Liver (tissue), 9 donors: ENCODE measurements around the gene THG1L. TPM values are rescaled to one million over a fixed set of nuclear protein-coding genes. Genes with fewer than 3 reads are reported as not detected.

Experiments used
- DNase-seq: peaks from one replicate; pipeline ENCODE4 v3.0.0-alpha.2; 2017; ENCODE audit warnings: low spot score
- H3K27ac ChIP-seq, 2 donors: one replicate each; pipeline ENCODE4 v1.7.0; 2013; ENCODE audit warnings: inconsistent platforms in 2 of 2, low read length in 2 of 2, control low read depth in 1 of 2, low read depth in 1 of 2, mild to moderate bottlenecking in 1 of 2
- H3K27me3 ChIP-seq, 4 donors: one replicate each; pipeline versions ENCODE4 v1.6.1 to v1.7.0; 2013; ENCODE audit warnings: low read length in 3 of 4, inconsistent platforms in 1 of 4, mild to moderate bottlenecking in 1 of 4, moderate library complexity in 1 of 4; ENCODE audit not compliant: control insufficient read depth in 4 of 4, insufficient read depth in 4 of 4
- H3K36me3 ChIP-seq, 4 donors: one replicate each; pipeline versions ENCODE4 v1.6.1 to v1.7.0; 2013; ENCODE audit warnings: low read length in 3 of 4, mild to moderate bottlenecking in 3 of 4, low read depth in 1 of 4, moderate library complexity in 1 of 4; ENCODE audit not compliant: control insufficient read depth in 4 of 4, insufficient read depth in 3 of 4
- H3K4me1 ChIP-seq, 4 donors: one replicate each; pipeline versions ENCODE4 v1.6.1 to v1.7.0; 2013; ENCODE audit warnings: low read length in 3 of 4, mild to moderate bottlenecking in 3 of 4, moderate library complexity in 1 of 4; ENCODE audit not compliant: control insufficient read depth in 4 of 4, insufficient read depth in 4 of 4
- H3K4me3 ChIP-seq, 3 donors: one replicate each; pipeline versions ENCODE4 v1.6.1 to v1.7.0; 2013; ENCODE audit warnings: low read length in 3 of 3, control low read depth in 1 of 3, low read depth in 1 of 3, mild to moderate bottlenecking in 1 of 3
- H3K9ac ChIP-seq, 2 donors: one replicate each; pipeline ENCODE4 v1.7.0; 2013; ENCODE audit warnings: low read length in 2 of 2, mild to moderate bottlenecking in 2 of 2, moderate library complexity in 2 of 2, control low read depth in 1 of 2, low read depth in 1 of 2
- H3K9me3 ChIP-seq, 4 donors: one replicate each; pipeline versions ENCODE4 v1.6.1 to v1.7.0; 2013; ENCODE audit warnings: low read length in 3 of 4; ENCODE audit not compliant: control insufficient read depth in 4 of 4
- ATF3 ChIP-seq: IDR thresholded peaks from 2 replicates; pipeline ENCODE4 v1.6.1; 2016; ENCODE audit warnings: antibody characterized with exemption
- CTCF ChIP-seq: fragments of 150-350 bp; IDR thresholded peaks from 2 replicates; pipeline ENCODE4 v1.5.1; 2017; ENCODE audit warnings: improper control_type of control experiment, low read depth, low read length; ENCODE audit not compliant: missing input control
- EGR1 ChIP-seq, 2 donors: IDR thresholded peaks; 2 replicates each; pipeline ENCODE4 v1.6.1; 2016 to 2018; ENCODE audit warnings: antibody characterized with exemption in 2 of 2, low read depth in 2 of 2
- FOXA1 ChIP-seq: IDR thresholded peaks from 2 replicates; pipeline ENCODE4 v1.6.1; 2016; ENCODE audit warnings: antibody characterized with exemption
- FOXA2 ChIP-seq: IDR thresholded peaks from 2 replicates; pipeline ENCODE4 v1.6.1; 2016; ENCODE audit warnings: antibody characterized with exemption
- GABPA ChIP-seq, 2 donors: IDR thresholded peaks in 1 of 2; conservative IDR thresholded peaks in 1 of 2; 2 replicates each; pipeline ENCODE4 v1.6.1; 2016; ENCODE audit warnings: antibody characterized with exemption in 2 of 2, mild to moderate bottlenecking in 1 of 2, moderate library complexity in 1 of 2
- HNF4A ChIP-seq, 2 donors: conservative IDR thresholded peaks; 2 replicates each; pipeline ENCODE4 v1.6.1; 2016; ENCODE audit warnings: antibody characterized with exemption in 2 of 2, mild to moderate bottlenecking in 2 of 2
- HNF4G ChIP-seq: IDR thresholded peaks from 2 replicates; pipeline ENCODE4 v1.6.1; 2016; ENCODE audit warnings: antibody characterized with exemption
- JUND ChIP-seq, 2 donors: IDR thresholded peaks; 2 replicates each; pipeline ENCODE4 v1.6.1; 2016; ENCODE audit warnings: antibody characterized with exemption in 2 of 2
- MAX ChIP-seq: IDR thresholded peaks from 2 replicates; pipeline ENCODE4 v1.6.1; 2016; ENCODE audit warnings: antibody characterized with exemption
- NR2F2 ChIP-seq: IDR thresholded peaks from 2 replicates; pipeline ENCODE4 v1.6.1; 2016; ENCODE audit warnings: antibody characterized with exemption
- RAD21 ChIP-seq, 2 donors: IDR thresholded peaks; 2 replicates each; pipeline ENCODE4 v1.6.1; 2016; ENCODE audit warnings: antibody characterized with exemption in 2 of 2, mild to moderate bottlenecking in 2 of 2
- REST ChIP-seq: IDR thresholded peaks from 2 replicates; pipeline ENCODE4 v1.6.1; 2016; ENCODE audit warnings: antibody characterized with exemption, mild to moderate bottlenecking
- RXRA ChIP-seq, 2 donors: IDR thresholded peaks; 2 replicates each; pipeline ENCODE4 v1.6.1; 2017 to 2018; ENCODE audit warnings: antibody characterized with exemption in 2 of 2, mild to moderate bottlenecking in 1 of 2
- SP1 ChIP-seq: IDR thresholded peaks from 2 replicates; pipeline ENCODE4 v1.6.1; 2018; ENCODE audit warnings: antibody characterized with exemption, mild to moderate bottlenecking
- TAF1 ChIP-seq: conservative IDR thresholded peaks from 2 replicates; pipeline ENCODE4 v1.6.1; 2016; ENCODE audit warnings: antibody characterized with exemption, mild to moderate bottlenecking
- ZBTB33 ChIP-seq: IDR thresholded peaks from 2 replicates; pipeline ENCODE4 v1.6.1; 2016; ENCODE audit warnings: antibody characterized with exemption
- WGBS: extraction: QIAGEN DNeasy Blood & Tissue Kit; methylation state at CpG from one replicate; pipeline ENCODE4 v1.1.7; 2013; 5-methylcytosine and 5-hydroxymethylcytosine counted together
- polyA plus RNA-seq, 2 donors: library from polyadenylated mRNA; stranded (reverse) in 1 of 2; unstranded in 1 of 2; fragments of 200-250 nt in 1 of 2; fragments of >200 nt in 1 of 2; fragmentation: Nextera tagmentation in 1 of 2; extraction: Ambion mirVana in 1 of 2; gene quantifications; one replicate each; pipeline versions ENCODE4 v1.2.1 to v1.2.3, GENCODE V29; 2013 to 2015
- total RNA-seq, 2 donors: library from RNA; depleted of rRNA; stranded (reverse); fragments of >200 nt; gene quantifications; one replicate each; pipeline ENCODE4 v1.2.3, GENCODE V29; 2014
- donor health status: healthy.
- donor health status: healthy.
- donor health status: healthy.
- donor health status: healthy.
- donor health status: healthy.

Gene THG1L
- total and polyA plus RNA-seq, 4 donors = 3.9 to 12.6 (median 5.3) TPM

- peaks cover 8 to 37% (median 18%) of the 10 kb centered on the region in 4 donors for H3K36me3 ChIP-seq
- DNase-seq = no peak
Observed at GRCh38 chr5:157735991-157736390, 4.8 kb downstream of the THG1L start.

GRCh38 chr5:157739388-157740228 lies 8.4 kb downstream of the THG1L start:
- no peak overlapping the region for H3K4me3 ChIP-seq
- no peak overlapping the region for H3K9ac ChIP-seq
- H3K27me3 ChIP-seq = no peaks in the 10 kb centered on the region
- DNase-seq = no peak
- no peaks in the 10 kb centered on the region for H3K9me3 ChIP-seq
- peaks cover 5 to 24% (median 15%) of the 10 kb centered on the region in 4 donors for H3K36me3 ChIP-seq
- peaks cover 0 to 11% (median 10%) of the 10 kb centered on the region in 4 donors for H3K4me1 ChIP-seq
- no peak overlapping the region for H3K27ac ChIP-seq
- TF ChIP-seq TAF1 = no peak
- peak; percentile 10 for TF ChIP-seq FOXA2
- 88% methylated on average over 12 of the region's 12 CpGs for WGBS

More at GRCh38 chr5:157735991-157736390, 4.8 kb downstream of the THG1L start:
- Histone ChIP-seq H3K27me3 (no peaks in the 10 kb centered on the region), H3K4me1 (peaks cover 0 to 6% (median 4%) of the 10 kb centered on the region in 4 donors), H3K9ac (no peak overlapping the region), H3K9me3 (no peaks in the 10 kb centered on the region), H3K27ac (no peak overlapping the region), H3K4me3 (no peak overlapping the region)
- 94% methylated on average over 6 of the region's 6 CpGs for WGBS
- TF ChIP-seq MAX (no peak), ATF3 (no peak), ZBTB33 (no peak), HNF4G (no peak), FOXA2 (no peak), JUND (IDR thresholded peaks at IDR 0.05) (no peak), EGR1 (IDR thresholded peaks at IDR 0.05; ENCODE audit: low read depth in 2 of 2) (no peak), SP1 (no peak)

GRCh38 chr5:157740229-157740610 lies 9.0 kb downstream of the THG1L start:
- 51% methylated on average over 3 of the region's 3 CpGs for WGBS
- peaks cover 4 to 22% (median 14%) of the 10 kb centered on the region in 4 donors for H3K36me3 ChIP-seq

More at GRCh38 chr5:157740229-157740610, 9.0 kb downstream of the THG1L start:
- Histone ChIP-seq H3K9ac (no peak overlapping the region), H3K9me3 (no peaks in the 10 kb centered on the region), H3K27me3 (no peaks in the 10 kb centered on the region), H3K4me1 (peaks cover 0 to 15% (median 13%) of the 10 kb centered on the region in 4 donors), H3K27ac (no peak overlapping the region), H3K4me3 (no peak overlapping the region)
- DNase-seq = no peak
- no peak for TF ChIP-seq JUND (IDR thresholded peaks at IDR 0.05)
- no peak for TF ChIP-seq SP1
- TF ChIP-seq ATF3 = no peak
- no peak for TF ChIP-seq HNF4G
- TF ChIP-seq REST = no peak
- peak; percentile 40 to 68 for TF ChIP-seq RAD21 (IDR thresholded peaks at IDR 0.05)
- TF ChIP-seq NR2F2 = no peak
- no peak for TF ChIP-seq GABPA (IDR thresholded peaks at IDR 0.05 in 1 of 2, conservative IDR thresholded peaks at IDR 0.05 in 1 of 2)
- TF ChIP-seq RXRA (IDR thresholded peaks at IDR 0.05) = no peak
- TF ChIP-seq FOXA1 = no peak
- TF ChIP-seq HNF4A (conservative IDR thresholded peaks at IDR 0.05) = no peak
- TF ChIP-seq FOXA2 = no peak
- peak; percentile 31 for TF ChIP-seq CTCF
